Measurements from ENCODE around the gene AHI1.
"Not testable (repeated sequence)": the region's sequence is repeated elsewhere in the genome, so short reads cannot be mapped to it uniquely, and the experiment has no call there.

Gene AHI1

DNA sequence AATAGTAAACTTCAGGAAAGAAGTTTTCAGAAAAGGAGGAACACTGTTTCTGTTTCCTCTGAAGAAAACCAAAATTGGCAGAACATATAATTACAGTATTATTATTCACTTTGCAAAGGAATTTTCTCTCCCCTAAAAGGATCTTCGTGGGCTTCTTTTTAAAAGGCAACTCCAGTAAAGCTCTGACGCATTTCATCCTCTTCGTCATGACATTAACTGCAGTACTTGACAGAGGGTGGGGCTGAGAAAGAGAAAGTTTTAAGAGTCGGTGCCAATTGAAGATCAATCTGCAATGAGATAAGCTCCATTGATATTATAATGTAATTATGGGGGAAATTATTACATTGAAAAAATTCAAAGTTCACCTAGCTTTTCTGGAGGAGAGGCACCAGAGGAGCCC is 240.7 kb downstream of the AHI1 start:
- no peak overlapping the region for H3K4me3 ChIP-seq
- no peaks in the 10 kb centered on the region for H3K27me3 ChIP-seq (ENCODE audit: low read depth)
- no peaks in the 10 kb centered on the region for H3K36me3 ChIP-seq (replicated peaks)
- H3K4me1 ChIP-seq, result peaks cover 25% of the 10 kb centered on the region
- in situ Hi-C loops (cut with MboI; ENCODE audit: low sequenced_read_pairs), result no loop called here
- peak in 1 of 2 experiments; percentile 38 for DNase-seq (ENCODE audit: low spot score in 2 of 2)
- no peaks in the 10 kb centered on the region for H3K9me3 ChIP-seq

DNA sequence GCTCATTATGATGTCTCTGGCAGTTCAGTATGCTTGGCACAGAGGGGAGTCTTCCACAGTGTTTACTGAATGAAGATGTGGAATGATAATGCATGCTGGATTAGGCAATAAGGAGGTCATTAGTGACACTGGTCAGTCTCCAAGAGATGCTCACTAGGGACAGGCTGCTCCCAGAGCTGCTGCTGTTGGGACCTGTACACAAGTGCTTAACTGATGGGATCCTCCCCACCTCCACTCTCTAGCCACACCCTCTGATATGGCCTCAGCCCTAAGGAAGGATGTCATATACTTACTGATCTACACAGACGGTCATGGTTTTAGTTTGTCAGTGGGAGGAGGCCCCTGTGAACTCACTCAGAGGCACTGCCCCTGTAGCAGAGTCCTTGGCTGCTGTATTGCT is 243.1 kb downstream of the AHI1 start:
- DNase-seq (ENCODE audit: low spot score in 2 of 2), result no peak
- Histone ChIP-seq H3K4me1 (peaks cover 43% of the 10 kb centered on the region), H3K9me3 (no peaks in the 10 kb centered on the region), H3K36me3 (replicated peaks) (no peaks in the 10 kb centered on the region), H3K27me3 (ENCODE audit: low read depth) (no peaks in the 10 kb centered on the region), H3K4me3 (no peak overlapping the region)
- in situ Hi-C loops (cut with MboI; ENCODE audit: low sequenced_read_pairs), result no loop called here

DNA sequence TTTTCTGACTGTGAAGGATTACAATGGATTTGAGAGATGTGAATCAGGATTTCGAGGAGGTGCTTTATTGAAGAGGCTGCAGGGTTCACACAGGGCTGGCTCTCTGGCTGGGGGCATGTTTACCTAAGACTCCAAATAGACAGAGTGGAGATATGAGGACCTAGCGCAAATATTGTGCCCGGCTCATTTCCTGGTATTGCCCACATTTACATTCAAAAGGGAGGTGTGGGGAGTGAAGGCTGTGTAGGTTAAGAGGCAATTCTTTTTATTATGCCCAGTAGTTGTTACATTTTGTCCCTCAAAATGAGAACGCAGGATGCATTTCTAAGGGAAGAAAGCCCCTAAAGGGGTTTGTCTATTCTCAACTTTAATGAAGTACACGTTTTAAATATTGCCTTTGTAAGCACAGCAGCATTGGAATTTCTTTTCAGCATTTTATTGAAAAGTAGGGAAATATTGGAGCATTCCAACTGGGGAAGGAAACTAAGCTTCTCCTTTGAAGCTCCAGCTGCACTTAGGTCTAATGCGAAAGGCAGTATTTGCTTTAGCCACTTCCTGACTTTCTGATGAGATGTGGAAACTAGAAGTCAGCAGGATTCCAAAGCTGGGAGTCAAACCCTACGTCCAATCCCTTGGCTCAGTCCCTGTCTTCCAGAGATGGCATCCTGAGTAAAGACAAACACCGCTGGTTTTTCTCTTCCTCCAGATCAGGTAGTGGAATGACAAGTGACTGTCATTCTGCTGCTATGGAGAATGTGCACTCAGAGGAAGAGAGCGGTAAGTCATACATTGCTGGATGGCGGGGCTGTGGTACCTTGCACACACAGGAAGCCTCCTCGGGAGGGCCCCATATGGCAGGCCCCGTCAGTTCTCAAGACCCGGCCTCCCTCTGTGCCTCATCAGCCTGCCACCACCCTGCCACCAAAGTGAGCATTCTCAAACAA is 245.8 kb downstream of the AHI1 start:
- Histone ChIP-seq H3K4me1 (peaks cover 39% of the 10 kb centered on the region), H3K4me3 (no peak overlapping the region), H3K36me3 (replicated peaks) (no peaks in the 10 kb centered on the region), H3K27me3 (ENCODE audit: low read depth) (no peaks in the 10 kb centered on the region), H3K9me3 (no peaks in the 10 kb centered on the region)
- in situ Hi-C loops (cut with MboI; ENCODE audit: low sequenced_read_pairs), result no loop called here
- peak; percentile 86 to 97 for DNase-seq (ENCODE audit: low spot score in 2 of 2)

DNA sequence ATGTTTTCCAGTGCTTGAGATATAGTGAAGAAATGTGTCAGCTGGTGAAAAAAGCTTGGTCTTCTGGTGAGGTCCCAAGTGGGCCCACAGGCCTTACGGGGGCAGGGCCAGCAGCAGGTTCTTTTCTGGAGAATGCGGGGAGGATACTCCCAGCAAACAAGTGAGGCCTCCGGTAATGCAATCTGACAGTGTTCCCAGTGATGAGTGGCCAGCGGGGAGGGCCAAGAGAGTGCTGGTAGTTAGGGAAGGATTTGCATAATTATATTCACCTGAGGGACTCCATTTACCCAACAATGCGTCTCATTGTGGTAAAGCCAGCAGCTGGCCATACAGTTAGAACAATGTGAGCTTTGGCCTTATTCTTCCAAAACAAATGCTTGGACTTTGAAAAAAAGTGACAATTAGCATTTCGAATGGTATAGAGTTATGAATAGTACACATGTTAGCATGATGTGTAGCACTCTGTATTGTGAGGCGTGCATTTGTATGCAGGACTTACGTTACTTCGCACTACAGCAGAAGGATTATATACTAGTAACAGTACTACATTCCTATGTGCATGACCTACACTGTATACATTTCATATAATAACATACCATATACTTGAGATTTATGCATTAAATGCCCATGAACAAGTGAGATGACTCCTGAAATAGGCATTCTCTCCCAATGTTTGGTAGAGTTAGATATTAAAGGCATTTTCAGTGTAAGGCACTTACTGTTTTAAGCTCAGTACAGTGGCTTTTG is 246.6 kb downstream of the AHI1 start:
- Histone ChIP-seq H3K27me3 (ENCODE audit: low read depth) (no peaks in the 10 kb centered on the region), H3K4me3 (no peak overlapping the region), H3K4me1 (peaks cover 38% of the 10 kb centered on the region), H3K9me3 (no peaks in the 10 kb centered on the region), H3K36me3 (replicated peaks) (no peaks in the 10 kb centered on the region)
- peak; percentile 90 to 96 for DNase-seq (ENCODE audit: low spot score in 2 of 2)
- in situ Hi-C loops (cut with MboI; ENCODE audit: low sequenced_read_pairs), result no loop called here

DNA sequence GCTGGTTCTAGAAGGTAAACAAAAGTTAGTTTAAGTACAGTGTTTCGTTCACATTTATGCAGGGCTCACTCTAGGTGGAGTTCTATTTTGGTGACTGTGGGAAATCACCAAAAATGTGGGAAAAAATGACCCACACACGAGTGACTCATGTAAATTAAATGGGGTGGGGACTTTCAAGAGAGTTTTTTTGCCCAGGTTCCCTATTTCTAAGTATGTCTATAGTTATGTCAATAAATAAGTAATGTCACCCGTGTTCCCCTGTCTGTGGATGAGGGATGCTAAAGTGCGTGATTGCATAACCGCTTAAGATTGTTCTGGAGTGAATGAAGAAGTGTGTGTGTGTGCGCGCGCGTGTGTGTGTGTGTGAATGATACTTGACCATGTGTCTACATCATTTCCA is 247.3 kb downstream of the AHI1 start:
- peaks cover 38% of the 10 kb centered on the region for H3K4me1 ChIP-seq
- H3K9me3 ChIP-seq, result no peaks in the 10 kb centered on the region
- DNase-seq (ENCODE audit: low spot score in 2 of 2), result no peak
- no peaks in the 10 kb centered on the region for H3K36me3 ChIP-seq (replicated peaks)
- in situ Hi-C loops (cut with MboI; ENCODE audit: low sequenced_read_pairs), result no loop called here
- no peak overlapping the region for H3K4me3 ChIP-seq
- H3K27me3 ChIP-seq (ENCODE audit: low read depth), result no peaks in the 10 kb centered on the region

DNA sequence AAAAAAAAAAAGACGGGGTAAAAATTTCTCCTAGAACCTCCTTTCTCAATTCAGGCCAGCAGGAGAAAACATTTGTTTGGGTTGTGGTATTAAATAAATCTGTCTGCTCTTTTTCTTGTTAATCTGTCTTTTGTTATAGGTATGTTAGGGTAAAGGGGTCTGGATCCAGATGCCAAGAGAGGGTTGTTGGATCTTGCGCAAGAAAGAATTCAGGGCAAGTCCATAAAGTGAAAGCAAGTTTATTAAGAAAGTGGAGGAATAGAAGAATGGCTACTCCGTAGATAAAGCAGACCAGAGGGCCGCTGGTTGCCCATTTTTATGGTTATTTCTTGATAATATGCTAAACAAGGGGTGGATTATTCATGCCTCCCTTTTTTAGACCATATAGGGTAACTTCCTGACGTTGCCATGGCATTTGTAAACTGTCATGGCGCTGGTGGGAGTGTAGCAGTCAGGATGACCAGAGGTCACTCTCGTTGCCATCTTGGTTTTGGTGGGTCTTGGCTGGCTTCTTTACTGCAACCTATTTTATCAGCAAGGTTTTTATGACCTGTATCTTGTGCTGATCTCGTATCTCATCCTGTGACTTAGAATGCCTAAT is 251.0 kb downstream of the AHI1 start:
- H3K9me3 ChIP-seq; H3K36me3 ChIP-seq (replicated peaks); H3K27me3 ChIP-seq (ENCODE audit: low read depth); in situ Hi-C loops (cut with MboI; ENCODE audit: low sequenced_read_pairs); H3K4me3 ChIP-seq: not testable (repeated sequence)
- peak in 1 of 2 experiments; percentile 27 for DNase-seq (ENCODE audit: low spot score in 2 of 2)
- peaks cover 24% of the 10 kb centered on the region for H3K4me1 ChIP-seq

DNA sequence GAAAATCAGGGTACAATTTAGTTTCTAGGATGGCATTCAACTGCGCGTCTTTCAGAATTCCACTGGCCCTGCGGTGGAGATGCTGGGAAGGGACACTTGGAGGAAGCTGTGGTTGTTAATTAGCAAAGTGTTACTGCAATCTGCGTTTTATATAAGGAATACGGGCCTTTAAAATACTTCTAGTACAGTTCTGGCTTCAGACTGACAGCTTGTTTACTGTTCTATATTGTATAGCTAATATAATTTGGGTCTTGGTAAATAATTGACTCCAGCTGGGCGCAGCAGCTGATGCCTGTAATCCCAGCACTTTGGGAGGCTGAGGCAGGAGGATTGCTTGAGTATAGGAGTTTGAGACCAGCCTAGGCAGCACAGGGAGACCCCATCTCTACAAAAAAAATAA is 252.7 kb downstream of the AHI1 start:
- no peaks in the 10 kb centered on the region for H3K36me3 ChIP-seq (replicated peaks)
- peaks cover 12% of the 10 kb centered on the region for H3K4me1 ChIP-seq
- DNase-seq (ENCODE audit: low spot score in 2 of 2), result no peak
- H3K4me3 ChIP-seq, result no peak overlapping the region
- H3K9me3 ChIP-seq, result no peaks in the 10 kb centered on the region
- in situ Hi-C loops (cut with MboI; ENCODE audit: low sequenced_read_pairs), result no loop called here
- no peaks in the 10 kb centered on the region for H3K27me3 ChIP-seq (ENCODE audit: low read depth)

DNA sequence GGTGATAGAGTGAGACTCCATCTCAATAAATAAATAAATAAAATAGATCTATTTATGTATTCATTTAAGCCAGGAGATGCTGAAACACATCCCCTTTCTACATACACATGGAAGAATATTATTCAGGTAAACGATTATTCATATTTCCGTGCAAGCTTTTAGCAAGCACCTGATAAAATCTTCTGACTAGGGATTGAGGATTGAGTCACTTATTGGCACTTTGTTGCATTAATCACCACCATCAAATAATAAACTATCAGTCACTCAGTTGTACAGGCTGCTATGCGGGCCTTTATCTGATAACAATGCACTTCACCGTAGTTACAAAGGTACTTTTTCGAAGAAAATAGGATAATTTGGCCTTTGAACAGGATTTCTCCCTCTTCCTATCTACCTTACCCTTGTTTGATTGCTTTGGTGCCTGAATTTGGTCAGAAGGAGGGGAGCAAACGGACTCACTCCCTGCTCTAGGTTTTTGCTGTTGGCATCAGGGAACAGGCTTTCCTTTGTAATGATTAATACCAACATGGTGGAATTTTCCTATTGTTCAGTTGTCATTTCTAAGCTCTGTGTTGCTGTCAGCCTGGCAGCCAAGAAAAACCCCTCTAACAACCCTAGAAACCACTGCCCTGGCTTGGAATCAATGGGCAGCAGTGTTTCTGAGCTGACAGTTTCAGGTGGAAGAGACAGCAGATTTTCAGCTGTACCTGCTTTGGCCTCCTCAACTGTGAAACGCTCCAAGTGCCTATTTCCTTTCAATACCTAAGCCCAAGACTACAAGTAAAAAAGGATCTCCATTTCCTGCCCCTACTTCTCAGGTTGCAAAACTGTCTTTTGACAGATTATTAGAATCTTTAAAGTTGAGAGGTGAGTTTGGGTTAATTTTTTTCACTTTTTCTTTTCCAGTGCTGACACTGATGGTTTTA is 253.4 kb downstream of the AHI1 start:
- Histone ChIP-seq H3K36me3 (replicated peaks) (no peaks in the 10 kb centered on the region), H3K4me3 (no peak overlapping the region), H3K4me1 (peaks cover 5% of the 10 kb centered on the region), H3K27me3 (ENCODE audit: low read depth) (no peaks in the 10 kb centered on the region), H3K9me3 (no peaks in the 10 kb centered on the region)
- in situ Hi-C loops (cut with MboI; ENCODE audit: low sequenced_read_pairs), result no loop called here
- no peak for DNase-seq (ENCODE audit: low spot score in 2 of 2)

DNA sequence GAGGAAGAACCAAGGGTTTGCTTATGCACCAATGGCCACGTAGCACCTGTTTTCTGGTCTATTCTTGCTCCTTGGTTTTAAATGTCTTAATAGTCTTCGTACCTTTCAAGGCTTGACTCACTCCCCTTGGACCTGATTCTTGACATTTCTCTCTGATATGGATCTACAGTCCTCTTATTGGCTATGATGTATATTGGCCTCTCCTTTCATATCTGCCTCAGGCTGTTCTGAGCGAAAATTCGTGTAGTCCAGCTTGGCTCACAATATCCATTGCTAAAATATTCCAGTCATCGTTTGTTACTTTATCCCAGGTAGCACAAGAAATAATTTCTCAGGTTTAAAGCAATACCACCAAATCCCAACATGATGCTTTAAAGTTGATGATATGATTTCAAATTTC is 256.8 kb downstream of the AHI1 start:
- Histone ChIP-seq H3K36me3 (replicated peaks) (no peaks in the 10 kb centered on the region), H3K9me3 (no peaks in the 10 kb centered on the region), H3K4me1 (no peaks in the 10 kb centered on the region), H3K4me3 (no peak overlapping the region), H3K27me3 (ENCODE audit: low read depth) (no peaks in the 10 kb centered on the region)
- in situ Hi-C loops (cut with MboI; ENCODE audit: low sequenced_read_pairs), result no loop called here
- no peak for DNase-seq (ENCODE audit: low spot score in 2 of 2)

DNA sequence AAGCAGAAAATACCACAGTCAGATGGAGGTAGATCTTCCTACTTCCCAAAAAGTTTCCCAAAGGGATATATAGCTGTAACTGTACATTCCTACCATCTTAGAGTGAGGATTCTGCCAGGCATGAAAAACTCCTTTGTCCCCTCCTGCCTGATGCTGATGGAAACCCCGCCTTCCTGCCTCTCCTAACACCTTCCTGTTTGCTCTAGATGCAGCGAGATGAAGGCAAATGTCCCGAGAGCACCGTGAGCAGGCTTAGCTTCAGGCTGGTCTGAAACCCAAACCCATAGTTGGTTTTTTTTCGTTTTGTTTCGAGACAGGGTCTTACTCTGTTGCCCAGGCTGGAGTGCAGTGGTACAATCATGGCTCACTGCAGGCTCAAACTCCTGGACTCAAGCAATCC is 260.8 kb downstream of the AHI1 start:
- in situ Hi-C loops (cut with MboI; ENCODE audit: low sequenced_read_pairs), result no loop called here
- Histone ChIP-seq H3K27me3 (ENCODE audit: low read depth) (no peaks in the 10 kb centered on the region), H3K4me1 (no peaks in the 10 kb centered on the region), H3K4me3 (no peak overlapping the region), H3K36me3 (replicated peaks) (no peaks in the 10 kb centered on the region), H3K9me3 (no peaks in the 10 kb centered on the region)
- no peak for DNase-seq (ENCODE audit: low spot score in 2 of 2)

DNA sequence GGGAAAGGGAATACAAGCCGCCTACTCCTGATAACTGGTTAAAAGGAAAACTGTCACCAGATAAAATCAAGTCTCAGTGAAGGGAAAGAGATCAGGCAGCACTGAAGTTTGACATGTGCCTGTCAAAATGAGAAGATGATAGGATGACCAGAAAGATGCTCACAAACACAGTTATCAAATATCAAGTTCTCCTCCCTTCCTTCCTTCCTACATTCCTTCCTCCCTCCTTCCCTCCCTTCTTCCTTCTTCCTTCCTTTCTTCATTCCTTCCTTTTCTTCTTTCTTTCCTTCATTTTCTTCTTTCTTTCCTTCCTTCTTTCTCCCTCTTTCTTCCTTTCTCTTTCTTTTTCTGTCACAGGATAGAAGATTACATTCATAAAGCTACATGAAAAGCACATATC is 261.2 kb downstream of the AHI1 start:
- in situ Hi-C loops (cut with MboI; ENCODE audit: low sequenced_read_pairs), result no loop called here
- Histone ChIP-seq H3K4me1 (no peaks in the 10 kb centered on the region), H3K9me3 (no peaks in the 10 kb centered on the region), H3K27me3 (ENCODE audit: low read depth) (no peaks in the 10 kb centered on the region), H3K4me3 (no peak overlapping the region), H3K36me3 (replicated peaks) (no peaks in the 10 kb centered on the region)
- DNase-seq (ENCODE audit: low spot score in 2 of 2), result no peak

DNA sequence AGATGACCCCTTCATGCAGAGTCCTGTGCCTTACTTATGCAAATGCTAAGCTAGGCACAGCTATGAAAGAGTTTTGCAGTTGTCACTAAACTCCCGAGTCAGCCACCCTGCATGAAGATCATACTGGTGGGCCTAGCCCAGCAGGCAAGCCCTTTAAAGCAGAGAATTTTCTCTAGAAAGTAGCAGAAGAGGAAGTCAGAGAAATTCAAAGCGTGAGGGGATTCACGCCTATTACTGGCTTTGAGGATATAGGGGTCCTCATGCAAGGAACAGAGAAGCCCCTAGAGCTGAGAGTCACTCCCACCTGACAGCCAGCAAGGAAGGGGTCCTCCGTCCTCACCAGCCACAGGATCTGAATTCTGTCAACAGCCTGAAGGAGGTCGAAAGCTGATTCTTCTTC is 261.8 kb downstream of the AHI1 start:
- Histone ChIP-seq H3K4me1 (no peaks in the 10 kb centered on the region), H3K9me3 (no peaks in the 10 kb centered on the region), H3K36me3 (replicated peaks) (no peaks in the 10 kb centered on the region), H3K4me3 (no peak overlapping the region), H3K27me3 (ENCODE audit: low read depth) (no peaks in the 10 kb centered on the region)
- in situ Hi-C loops (cut with MboI; ENCODE audit: low sequenced_read_pairs), result no loop called here
- no peak for DNase-seq (ENCODE audit: low spot score in 2 of 2)

DNA sequence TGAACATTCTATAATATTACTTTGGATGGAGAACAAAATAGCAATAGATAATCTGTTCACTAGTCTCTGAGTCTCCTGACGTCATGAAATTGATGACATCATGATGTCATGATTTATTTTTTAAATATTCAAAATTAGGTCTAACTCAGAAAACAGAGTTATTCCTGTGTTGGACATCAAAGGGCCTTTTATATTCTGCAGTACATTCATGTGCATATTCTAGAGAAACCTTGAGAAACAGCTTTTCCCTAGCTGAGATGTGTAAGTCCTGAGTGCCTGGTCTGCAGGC is 263.1 kb downstream of the AHI1 start:
- DNase-seq (ENCODE audit: low spot score in 2 of 2), result no peak
- no peaks in the 10 kb centered on the region for H3K27me3 ChIP-seq (ENCODE audit: low read depth)
- H3K36me3 ChIP-seq (replicated peaks), result no peaks in the 10 kb centered on the region
- no peaks in the 10 kb centered on the region for H3K4me1 ChIP-seq
- in situ Hi-C loops (cut with MboI; ENCODE audit: low sequenced_read_pairs), result no loop called here
- no peaks in the 10 kb centered on the region for H3K9me3 ChIP-seq
- H3K4me3 ChIP-seq, result no peak overlapping the region

Data from HAP-1 (cell line).